Panc1 (cell line): ENCODE measurements around the gene TMEM165.

Experiments used
- TCF7L2 ChIP-seq: IDR thresholded peaks from 2 replicates; pipeline ENCODE4 v1.6.1; 2011; ENCODE audit warnings: mild to moderate bottlenecking, low read depth, low read length, inconsistent platforms
- TF ChIP-seq, protein P1 (sequence below): fragments of 450-650 bp; IDR thresholded peaks from 2 replicates; pipeline ENCODE4 v1.5.1; 2017; ENCODE audit warnings: mild to moderate bottlenecking
- TF ChIP-seq, protein P2 (sequence below), 2 experiments: IDR thresholded peaks; 2 replicates each; pipeline ENCODE4 v1.6.1; 2011 to 2012; ENCODE audit warnings: low read depth in 2 of 2, control low read depth in 1 of 2, low read length in 1 of 2, mild to moderate bottlenecking in 1 of 2, moderate library complexity in 1 of 2; ENCODE audit not compliant: insufficient read depth in 1 of 2

DNA sequence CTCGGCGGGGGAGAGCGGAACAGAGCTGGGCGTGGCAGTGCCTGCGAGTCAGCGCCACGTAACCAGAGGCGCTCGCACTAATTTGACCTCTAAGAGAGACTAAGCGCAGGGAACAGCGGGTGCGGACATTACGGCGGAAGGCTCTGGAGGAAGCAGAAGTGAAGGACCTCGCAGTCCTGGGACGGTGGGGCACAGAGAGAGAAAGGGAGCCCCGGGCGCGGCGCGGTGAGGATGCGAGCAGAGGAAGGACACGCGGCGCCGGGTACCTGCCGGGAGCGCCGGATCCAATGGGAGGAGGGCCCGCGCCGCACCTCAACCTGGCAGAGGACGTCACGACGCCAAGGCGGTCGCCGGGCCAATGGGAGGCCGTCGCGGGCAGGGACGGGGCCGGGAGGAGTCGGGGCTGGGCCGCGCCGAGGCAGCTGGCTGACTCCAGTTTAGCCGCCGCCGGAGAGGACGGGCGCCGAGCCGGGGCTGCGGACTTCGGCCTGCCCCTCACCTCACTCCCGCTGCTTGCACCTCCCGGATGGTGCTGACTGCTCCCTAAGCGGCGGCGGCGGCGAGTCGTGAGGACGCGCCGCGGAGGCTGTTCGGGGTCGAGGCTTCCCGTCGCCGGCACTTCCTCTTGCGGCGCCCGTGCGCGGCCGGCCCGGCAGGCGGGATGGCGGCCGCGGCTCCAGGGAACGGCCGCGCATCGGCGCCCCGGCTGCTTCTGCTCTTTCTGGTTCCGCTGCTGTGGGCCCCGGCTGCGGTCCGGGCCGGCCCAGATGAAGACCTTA lies at the start of gene TMEM165:
- TF ChIP-seq, protein P1, sequence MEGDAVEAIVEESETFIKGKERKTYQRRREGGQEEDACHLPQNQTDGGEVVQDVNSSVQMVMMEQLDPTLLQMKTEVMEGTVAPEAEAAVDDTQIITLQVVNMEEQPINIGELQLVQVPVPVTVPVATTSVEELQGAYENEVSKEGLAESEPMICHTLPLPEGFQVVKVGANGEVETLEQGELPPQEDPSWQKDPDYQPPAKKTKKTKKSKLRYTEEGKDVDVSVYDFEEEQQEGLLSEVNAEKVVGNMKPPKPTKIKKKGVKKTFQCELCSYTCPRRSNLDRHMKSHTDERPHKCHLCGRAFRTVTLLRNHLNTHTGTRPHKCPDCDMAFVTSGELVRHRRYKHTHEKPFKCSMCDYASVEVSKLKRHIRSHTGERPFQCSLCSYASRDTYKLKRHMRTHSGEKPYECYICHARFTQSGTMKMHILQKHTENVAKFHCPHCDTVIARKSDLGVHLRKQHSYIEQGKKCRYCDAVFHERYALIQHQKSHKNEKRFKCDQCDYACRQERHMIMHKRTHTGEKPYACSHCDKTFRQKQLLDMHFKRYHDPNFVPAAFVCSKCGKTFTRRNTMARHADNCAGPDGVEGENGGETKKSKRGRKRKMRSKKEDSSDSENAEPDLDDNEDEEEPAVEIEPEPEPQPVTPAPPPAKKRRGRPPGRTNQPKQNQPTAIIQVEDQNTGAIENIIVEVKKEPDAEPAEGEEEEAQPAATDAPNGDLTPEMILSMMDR: no peak
- TF ChIP-seq, protein P2, sequence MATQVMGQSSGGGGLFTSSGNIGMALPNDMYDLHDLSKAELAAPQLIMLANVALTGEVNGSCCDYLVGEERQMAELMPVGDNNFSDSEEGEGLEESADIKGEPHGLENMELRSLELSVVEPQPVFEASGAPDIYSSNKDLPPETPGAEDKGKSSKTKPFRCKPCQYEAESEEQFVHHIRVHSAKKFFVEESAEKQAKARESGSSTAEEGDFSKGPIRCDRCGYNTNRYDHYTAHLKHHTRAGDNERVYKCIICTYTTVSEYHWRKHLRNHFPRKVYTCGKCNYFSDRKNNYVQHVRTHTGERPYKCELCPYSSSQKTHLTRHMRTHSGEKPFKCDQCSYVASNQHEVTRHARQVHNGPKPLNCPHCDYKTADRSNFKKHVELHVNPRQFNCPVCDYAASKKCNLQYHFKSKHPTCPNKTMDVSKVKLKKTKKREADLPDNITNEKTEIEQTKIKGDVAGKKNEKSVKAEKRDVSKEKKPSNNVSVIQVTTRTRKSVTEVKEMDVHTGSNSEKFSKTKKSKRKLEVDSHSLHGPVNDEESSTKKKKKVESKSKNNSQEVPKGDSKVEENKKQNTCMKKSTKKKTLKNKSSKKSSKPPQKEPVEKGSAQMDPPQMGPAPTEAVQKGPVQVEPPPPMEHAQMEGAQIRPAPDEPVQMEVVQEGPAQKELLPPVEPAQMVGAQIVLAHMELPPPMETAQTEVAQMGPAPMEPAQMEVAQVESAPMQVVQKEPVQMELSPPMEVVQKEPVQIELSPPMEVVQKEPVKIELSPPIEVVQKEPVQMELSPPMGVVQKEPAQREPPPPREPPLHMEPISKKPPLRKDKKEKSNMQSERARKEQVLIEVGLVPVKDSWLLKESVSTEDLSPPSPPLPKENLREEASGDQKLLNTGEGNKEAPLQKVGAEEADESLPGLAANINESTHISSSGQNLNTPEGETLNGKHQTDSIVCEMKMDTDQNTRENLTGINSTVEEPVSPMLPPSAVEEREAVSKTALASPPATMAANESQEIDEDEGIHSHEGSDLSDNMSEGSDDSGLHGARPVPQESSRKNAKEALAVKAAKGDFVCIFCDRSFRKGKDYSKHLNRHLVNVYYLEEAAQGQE (IDR thresholded peaks at IDR 0.05; ENCODE audit: insufficient read depth in 1 of 2, low read depth in 2 of 2, low read length in 1 of 2): no peak
- no peak for TF ChIP-seq TCF7L2
